SKM-1 (cell line): ENCODE data around the gene ZNF530.

ENCODE experiments used
- DNase-seq: peaks from one replicate; lab custom pipeline; 2025; ENCODE audit not compliant: unreplicated experiment; lab: John Stamatoyannopoulos, UW

The ZNF530 gene

DNA sequence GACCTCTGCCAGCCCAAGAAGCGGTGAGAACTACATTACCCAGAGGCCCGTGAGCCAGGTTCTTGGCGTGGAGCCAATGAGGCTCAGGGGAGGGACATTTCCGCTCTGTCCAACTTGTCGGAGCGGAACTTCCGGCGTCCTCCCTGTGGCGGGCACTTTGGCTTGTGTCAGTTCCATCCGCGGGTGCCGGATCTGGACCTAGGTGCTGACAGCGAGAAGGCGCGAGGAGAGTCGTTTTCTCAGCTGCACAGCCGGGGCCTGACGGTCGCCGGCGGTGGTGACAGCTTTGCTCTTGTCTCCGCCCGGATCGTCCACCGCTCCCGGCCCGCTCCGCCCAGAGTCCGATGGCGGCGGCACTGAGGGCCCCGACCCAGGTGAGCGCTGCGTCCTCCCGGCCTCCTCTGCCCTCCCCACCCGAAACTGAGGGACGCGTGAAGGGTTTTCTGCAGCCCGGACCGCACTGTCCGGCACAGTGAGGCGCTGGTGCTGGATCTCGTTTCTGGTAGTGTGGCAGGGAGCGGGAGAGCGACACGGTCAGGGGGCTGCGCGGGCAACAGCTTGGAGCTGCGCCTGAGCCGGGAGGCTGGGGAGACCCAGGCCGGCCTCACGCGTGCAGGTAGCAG is at the start of gene ZNF530:
TSS of gene ZNF530 (plus strand) at position 125 of the 623 bp plus-strand sequence. CDS start 4,461 bp downstream, outside the sequence.
- DNase-seq, result peak; percentile 19

GRCh38 chr19:57552432-57552831 is 47.3 kb upstream of the ZNF530 start:
- no peak for DNase-seq

DNA sequence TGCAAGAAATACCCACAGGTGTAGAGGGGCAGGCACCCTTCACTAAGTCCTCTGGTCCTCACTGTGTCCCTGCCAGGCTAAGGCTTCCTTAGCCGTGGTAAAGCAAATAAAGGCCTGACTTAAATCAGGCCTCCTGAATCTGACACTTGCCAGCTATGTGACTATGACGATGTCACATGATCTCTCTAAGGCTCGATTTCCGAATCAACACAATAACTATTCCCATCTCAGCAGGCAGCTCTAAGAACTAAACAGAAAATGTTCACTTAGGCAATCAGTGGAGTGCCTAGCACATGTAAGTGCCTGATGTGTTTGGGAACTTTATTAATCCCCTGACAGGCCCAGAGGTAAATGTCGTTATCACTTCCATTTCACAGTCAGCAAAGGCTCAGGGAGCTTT is 42.0 kb upstream of the ZNF530 start:
- no peak for DNase-seq

GRCh38 chr19:57558525-57558924 is 41.2 kb upstream of the ZNF530 start:
- no peak for DNase-seq

DNA sequence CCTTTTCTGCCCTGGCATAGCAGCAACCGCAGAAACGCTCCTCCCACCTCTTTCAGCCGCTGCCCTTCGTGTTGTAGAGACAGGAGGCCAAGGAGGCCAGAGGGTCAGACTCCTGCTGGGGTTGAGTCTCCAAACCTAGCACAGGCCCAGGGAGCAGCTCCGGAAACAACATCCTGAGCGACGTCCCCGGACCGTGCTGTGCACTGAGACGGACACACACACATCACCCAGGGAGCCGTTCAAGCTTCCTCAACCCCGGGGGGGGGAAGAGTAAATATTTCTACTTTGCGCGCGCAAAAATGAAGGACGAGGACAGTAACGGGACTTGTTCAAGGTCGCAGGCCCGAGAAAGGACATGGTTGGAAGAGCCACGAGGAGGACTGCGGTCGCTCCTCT is 40.7 kb upstream of the ZNF530 start:
- DNase-seq, result no peak

- peak; percentile 55 for DNase-seq
These were observed 40.2 kb upstream of the ZNF530 start, which contains the start of gene ZNF550 for GRCh38 chr19:57559404-57560025. Gene ZNF550, minus strand, starts transcription at chr19:57559863. Its CDS starts 181 bp downstream, at chr19:57559682.

- DNase-seq, result no peak
These were observed 39.6 kb upstream of the ZNF530 start for GRCh38 chr19:57560049-57560491.

DNA sequence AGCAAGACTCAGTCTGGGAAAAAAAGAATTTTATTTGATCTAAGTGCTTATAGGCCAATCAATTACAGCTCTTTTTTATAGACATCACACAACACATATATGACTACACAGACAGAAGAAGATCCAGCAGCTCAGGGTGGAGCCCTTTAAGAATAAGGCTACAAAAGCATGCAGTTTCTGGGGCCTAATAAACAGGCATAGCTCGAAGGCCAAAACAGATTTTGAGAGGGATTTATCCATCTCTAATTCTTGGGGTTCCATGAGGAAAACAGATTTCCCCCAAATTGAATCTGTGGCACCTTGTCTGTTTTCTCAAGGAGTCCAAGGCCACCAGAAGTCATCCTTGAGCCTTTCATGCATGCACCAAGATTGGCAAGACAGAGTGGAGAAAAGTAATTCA is 36.1 kb upstream of the ZNF530 start:
- DNase-seq, result no peak

DNA sequence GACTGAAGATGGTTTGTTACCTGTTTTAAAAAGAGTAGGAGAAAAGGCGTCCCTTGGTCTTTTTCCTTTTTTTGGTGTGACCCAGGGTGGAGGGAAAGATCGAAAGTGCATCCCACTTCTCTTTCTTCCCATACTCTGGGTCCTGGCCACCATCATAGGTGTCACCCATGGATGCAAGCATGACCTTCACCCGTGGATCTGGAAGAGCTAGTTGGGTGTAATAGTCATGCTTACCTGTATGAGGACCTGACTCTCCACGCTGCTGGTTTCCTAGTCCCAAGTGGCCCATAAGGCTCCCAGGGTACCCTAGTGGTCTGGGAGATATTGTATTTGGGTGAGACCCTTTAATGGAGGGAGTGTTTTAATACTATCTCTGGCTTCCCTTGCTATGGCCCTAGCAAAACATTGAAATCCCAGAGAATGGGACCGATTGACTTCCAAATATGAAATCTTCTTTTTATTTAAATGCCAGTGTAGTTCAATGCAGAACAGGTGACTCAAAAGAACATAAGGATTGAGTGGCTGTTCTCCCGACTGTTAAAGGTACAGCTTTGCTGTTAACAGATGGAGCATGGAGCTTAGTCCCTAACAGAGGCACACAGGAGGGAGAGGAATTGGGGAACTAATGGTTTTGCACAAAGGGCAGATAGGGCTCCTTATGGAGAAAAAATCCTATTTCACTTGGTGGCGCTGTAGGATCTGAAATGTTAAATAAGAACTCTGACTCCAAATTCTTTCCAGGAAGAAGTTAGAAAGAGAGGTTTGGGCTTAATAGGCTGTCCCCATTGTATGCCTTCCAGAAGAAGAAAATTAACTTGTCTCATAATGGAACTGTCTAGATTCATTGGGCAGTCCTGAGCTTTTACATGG is 33.1 kb upstream of the ZNF530 start:
- no peak for DNase-seq

DNA sequence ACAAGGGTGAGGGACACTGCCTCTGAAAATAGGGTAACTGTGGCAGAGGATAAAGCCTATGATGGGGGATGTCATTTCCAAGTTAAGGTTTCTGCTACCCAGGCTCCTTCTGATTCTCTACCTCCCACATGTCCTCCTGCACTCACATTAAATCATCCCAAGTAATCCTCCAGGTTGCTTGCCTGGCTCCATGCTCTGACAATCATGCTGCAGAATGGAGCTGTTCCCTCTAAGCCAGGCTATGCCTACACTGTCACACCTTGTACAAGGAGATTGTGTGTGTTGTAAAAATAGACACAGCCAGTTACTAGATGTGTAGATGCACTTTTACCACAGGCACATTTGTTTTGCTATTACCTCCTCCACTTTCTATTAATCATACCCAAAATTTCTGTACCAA is 29.0 kb upstream of the ZNF530 start:
- no peak for DNase-seq

GRCh38 chr19:57572415-57572947 is 27.2 kb upstream of the ZNF530 start:
- DNase-seq, result no peak

DNA sequence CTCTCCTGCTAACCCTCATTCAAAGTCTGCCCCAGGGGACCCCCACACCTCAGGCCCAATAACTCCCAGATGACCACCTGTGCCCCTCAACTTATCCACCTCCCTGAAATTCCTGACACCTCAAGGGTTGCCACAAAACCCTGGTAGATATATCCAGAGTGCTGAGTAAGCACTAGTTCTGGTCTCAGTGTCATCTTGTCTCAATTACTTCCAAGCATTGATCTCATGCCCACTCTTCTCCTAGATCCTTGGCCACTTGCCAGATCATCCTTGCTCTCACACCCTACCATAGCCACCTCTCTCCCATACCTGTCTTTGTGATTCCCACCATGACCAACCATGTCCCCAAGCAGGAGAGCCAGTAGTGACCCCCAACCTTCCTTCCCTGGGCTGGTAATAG is 23.0 kb upstream of the ZNF530 start:
- no peak for DNase-seq

GRCh38 chr19:57578487-57579205 is 21.0 kb upstream of the ZNF530 start, which contains the start of gene ZNF416:
Gene ZNF416, minus strand, starts transcription at chr19:57578911. Its CDS starts 207 bp downstream, at chr19:57578704.
- peak; percentile 80 for DNase-seq

GRCh38 chr19:57583104-57583520 is 16.6 kb upstream of the ZNF530 start:
- DNase-seq, result no peak

GRCh38 chr19:57583521-57584416 is 15.9 kb upstream of the ZNF530 start, which contains the start of gene ZIK1:
Gene ZIK1, plus strand, starts transcription at chr19:57584145. Its CDS starts 212 bp downstream, at chr19:57584357.
- DNase-seq, result peak; percentile 80

DNA sequence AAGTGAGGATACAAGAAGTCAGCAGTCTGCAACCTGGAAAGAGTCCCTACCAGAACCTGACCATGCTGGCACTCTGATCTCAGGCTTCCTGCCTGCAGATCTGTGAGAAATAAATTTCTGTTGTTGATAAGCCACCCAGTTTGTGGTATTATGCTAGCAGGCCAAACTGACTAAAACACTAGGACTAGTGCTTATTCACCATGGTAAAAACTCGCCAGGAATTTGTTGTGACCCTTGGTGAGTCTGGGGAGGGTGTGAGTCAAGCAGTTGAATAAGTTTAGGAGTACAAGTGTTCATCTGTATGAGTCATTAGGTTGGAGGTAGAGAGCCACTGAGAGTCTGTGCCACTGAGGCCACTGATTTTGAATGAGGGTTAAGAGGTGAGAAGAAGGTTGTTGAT is 12.2 kb upstream of the ZNF530 start:
- DNase-seq, result no peak

GRCh38 chr19:57599377-57599760 is 316 bp upstream of the ZNF530 start:
- DNase-seq, result no peak

- no peak for DNase-seq
These were observed 7.2 kb downstream of the ZNF530 start for GRCh38 chr19:57606931-57607330.

DNA sequence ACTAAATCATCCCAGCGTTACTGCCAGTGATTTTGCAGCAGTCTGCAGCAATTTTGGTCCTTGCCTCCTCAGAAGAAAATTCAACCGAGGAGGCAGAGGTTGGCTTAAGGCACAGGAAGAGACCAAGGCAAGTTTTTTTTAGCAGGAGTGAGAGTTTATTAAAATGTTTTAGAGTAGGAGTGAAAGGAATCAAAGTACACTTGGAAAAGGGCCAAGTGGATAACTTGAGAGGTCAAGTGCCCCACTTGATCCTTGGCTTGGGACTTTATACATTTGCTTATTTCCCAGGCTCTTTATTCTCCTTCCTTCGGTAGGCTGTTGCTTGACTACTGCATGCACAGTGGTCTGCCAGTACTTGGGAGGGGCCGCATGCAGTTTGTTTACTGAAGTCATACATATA is 11.4 kb downstream of the ZNF530 start:
- no peak for DNase-seq
